Vagina (tissue), 2 donors: ENCODE data around the gene MICAL3. TPM values are rescaled to one million over a fixed set of nuclear protein-coding genes. Genes with fewer than 3 reads are reported as not detected.
A peak's percentile ranks its signal among the peaks of the same experiment; 100 is the strongest.
"Not testable (repeated sequence)": the region's sequence is repeated elsewhere in the genome, so short reads cannot be mapped to it uniquely, and the experiment has no call there.

Experiments used
- DNase-seq, 2 donors: peaks; one replicate each; pipeline ENCODE4 v3.0.0-alpha.2; 2017; ENCODE audit errors: extremely low spot score in 2 of 2
- H3K27ac ChIP-seq: fragments of 200-600 bp; sonication (generic); one replicate; pipeline ENCODE4 v1.5.1; 2019
- H3K27me3 ChIP-seq: fragments of 200-600 bp; sonication (generic); one replicate; pipeline ENCODE4 v1.5.1; 2019
- H3K36me3 ChIP-seq, 2 donors: fragments of 200-600 bp; sonication (generic); one replicate each; pipeline ENCODE4 v1.5.1; 2017 to 2019
- H3K4me1 ChIP-seq: fragments of 200-600 bp; sonication (generic); one replicate; pipeline ENCODE4 v1.5.1; 2019
- H3K4me3 ChIP-seq, 2 donors: fragments of 200-600 bp; sonication (generic); 1 replicate in 1 of 2; 2 replicates in 1 of 2; pipeline ENCODE4 v1.5.1; 2016 to 2019
- H3K9me3 ChIP-seq: fragments of 200-600 bp; sonication (generic); one replicate; pipeline ENCODE4 v1.5.1; 2019
- CTCF ChIP-seq, 3 experiments: fragments of 450-650 bp in 2 of 3; fragments of 200-600 bp in 1 of 3; sonication (generic) in 1 of 3; IDR thresholded peaks; one replicate each; pipeline ENCODE4 v1.5.1; 2017 to 2019; ENCODE audit warnings: antibody characterized with exemption in 3 of 3, mild to moderate bottlenecking in 2 of 3, moderate library complexity in 2 of 3
- POLR2A ChIP-seq, 2 donors: fragments of 450-650 bp; IDR thresholded peaks; one replicate each; pipeline ENCODE4 v1.6.1; 2017; ENCODE audit warnings: antibody characterized with exemption in 2 of 2, mild to moderate bottlenecking in 2 of 2, moderate library complexity in 2 of 2
- POLR2AphosphoS5 ChIP-seq, 2 donors: sonication (generic); formaldehyde crosslinking; IDR thresholded peaks; one replicate each; pipeline ENCODE4 v1.9.0; 2017; ENCODE audit warnings: antibody characterized with exemption in 2 of 2, mild to moderate bottlenecking in 2 of 2, low read depth in 1 of 2; ENCODE audit not compliant: insufficient read depth in 1 of 2
- intact Hi-C: fragments of 100-400 bp; cut with DNase I; formaldehyde crosslinking; loops from one replicate; pipeline ENCODE4 v1.15.1; 2023
- total RNA-seq: library from RNA; depleted of rRNA; stranded (reverse); fragments of >200 nt; gene quantifications from one replicate; pipeline ENCODE4 v1.2.3, GENCODE V29; 2016

Gene MICAL3
- total RNA-seq, 1 donor from 2014 or later: 35.1 TPM

- Histone ChIP-seq H3K27me3 (no peaks in the 10 kb centered on the region), H3K9me3 (no peaks in the 10 kb centered on the region), H3K36me3 (no peaks in the 10 kb centered on the region), H3K4me1 (peaks cover 11% of the 10 kb centered on the region), H3K4me3 (no peak overlapping the region), H3K27ac (peak overlapping the region; percentile 5)
- TF ChIP-seq POLR2AphosphoS5 (IDR thresholded peaks at IDR 0.05; ENCODE audit: insufficient read depth in 1 of 2, low read depth in 1 of 2): no peak
- TF ChIP-seq CTCF (IDR thresholded peaks at IDR 0.05): no peak
- TF ChIP-seq POLR2A (IDR thresholded peaks at IDR 0.05): no peak
- intact Hi-C loops: no loop called here
- DNase-seq: no peak
Observed at GRCh38 chr22:18048041-18048440, 23.7 kb upstream of the MICAL3 start.

GRCh38 chr22:18045794-18046193 lies 21.4 kb upstream of the MICAL3 start:
- Histone ChIP-seq H3K36me3 (no peaks in the 10 kb centered on the region), H3K27me3 (no peaks in the 10 kb centered on the region), H3K4me3 (no peak overlapping the region), H3K27ac (no peak overlapping the region), H3K4me1 (peaks cover 11% of the 10 kb centered on the region), H3K9me3 (no peaks in the 10 kb centered on the region)
- no peak for TF ChIP-seq POLR2AphosphoS5 (IDR thresholded peaks at IDR 0.05; ENCODE audit: insufficient read depth in 1 of 2, low read depth in 1 of 2)
- intact Hi-C loops: no loop called here
- DNase-seq: no peak

DNA sequence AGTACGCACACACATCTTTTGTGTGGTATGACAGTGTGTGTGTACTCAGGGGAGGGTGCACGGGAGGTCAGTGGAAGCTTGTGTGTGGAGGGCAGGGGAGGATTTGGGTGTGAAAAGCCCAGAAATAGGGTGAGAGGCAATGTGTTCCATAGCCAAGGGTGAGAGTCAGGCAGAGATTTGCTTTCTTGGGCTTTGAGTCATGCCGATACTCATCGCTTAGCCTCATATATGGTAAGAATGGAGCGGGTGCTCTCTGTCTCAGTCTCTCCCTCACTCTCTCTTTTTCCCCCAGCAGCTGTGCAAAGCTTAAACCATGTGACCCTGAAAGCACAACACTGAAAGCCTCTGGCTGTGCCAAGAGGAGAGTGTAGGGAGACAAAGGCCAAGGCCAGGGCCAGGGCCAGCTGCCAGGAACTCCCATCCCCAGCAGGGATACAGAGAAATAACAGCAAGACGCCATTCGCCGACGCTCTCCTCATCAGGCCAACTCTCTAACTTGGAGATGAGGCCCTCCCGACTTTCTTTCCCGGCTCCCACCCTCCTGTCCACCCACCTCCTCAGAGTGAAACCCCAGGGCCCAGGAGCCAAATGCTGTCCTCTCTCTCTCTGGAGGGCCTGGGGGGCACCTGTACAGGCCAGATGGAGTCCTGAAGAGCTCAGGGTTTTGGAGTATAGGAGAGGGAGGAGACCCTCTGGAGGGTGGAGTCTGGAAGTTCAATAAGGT lies 20.3 kb upstream of the MICAL3 start:
- no peak for DNase-seq
- no peak for TF ChIP-seq CTCF (IDR thresholded peaks at IDR 0.05)
- TF ChIP-seq POLR2AphosphoS5 (IDR thresholded peaks at IDR 0.05; ENCODE audit: insufficient read depth in 1 of 2, low read depth in 1 of 2): peak in 1 of 2 donors; percentile 42
- no peak for TF ChIP-seq POLR2A (IDR thresholded peaks at IDR 0.05)
- Histone ChIP-seq H3K4me1 (peaks cover 4% of the 10 kb centered on the region), H3K4me3 (no peak overlapping the region), H3K9me3 (no peaks in the 10 kb centered on the region), H3K27ac (peak overlapping the region; percentile 53), H3K36me3 (no peaks in the 10 kb centered on the region), H3K27me3 (no peaks in the 10 kb centered on the region)
- intact Hi-C loops: no loop called here

DNA sequence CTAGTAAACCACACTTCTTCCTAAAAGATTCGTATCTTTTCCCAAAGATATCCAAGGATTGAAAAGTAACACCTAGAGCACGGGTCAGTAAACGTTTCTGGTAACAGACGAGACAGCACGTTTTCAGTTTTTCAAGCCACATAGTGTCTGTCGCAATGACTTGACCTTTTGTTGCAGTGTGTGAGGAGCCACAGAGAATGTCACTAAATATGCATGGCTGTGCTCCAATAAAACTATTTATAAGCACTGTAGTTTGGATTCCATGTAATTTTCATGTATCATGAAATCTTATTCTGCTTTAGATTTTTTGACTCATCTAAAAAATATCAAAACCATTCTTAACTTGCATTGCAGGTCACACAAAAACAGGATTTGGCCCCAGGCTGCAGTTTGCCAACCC lies 18.3 kb upstream of the MICAL3 start:
- intact Hi-C loops: no loop called here
- no peaks in the 10 kb centered on the region for H3K36me3 ChIP-seq
- H3K9me3 ChIP-seq: no peaks in the 10 kb centered on the region
- H3K27ac ChIP-seq: no peak overlapping the region
- no peak for DNase-seq
- no peak overlapping the region for H3K4me3 ChIP-seq
- no peak for TF ChIP-seq CTCF (IDR thresholded peaks at IDR 0.05)
- TF ChIP-seq POLR2AphosphoS5 (IDR thresholded peaks at IDR 0.05; ENCODE audit: insufficient read depth in 1 of 2, low read depth in 1 of 2): no peak
- TF ChIP-seq POLR2A (IDR thresholded peaks at IDR 0.05): no peak
- H3K27me3 ChIP-seq: no peaks in the 10 kb centered on the region
- no peaks in the 10 kb centered on the region for H3K4me1 ChIP-seq

GRCh38 chr22:18040898-18041297 lies 16.5 kb upstream of the MICAL3 start:
- H3K36me3 ChIP-seq, H3K27me3 ChIP-seq, H3K9me3 ChIP-seq, H3K27ac ChIP-seq, intact Hi-C loops, H3K4me3 ChIP-seq, DNase-seq, H3K4me1 ChIP-seq: not testable (repeated sequence)

DNA sequence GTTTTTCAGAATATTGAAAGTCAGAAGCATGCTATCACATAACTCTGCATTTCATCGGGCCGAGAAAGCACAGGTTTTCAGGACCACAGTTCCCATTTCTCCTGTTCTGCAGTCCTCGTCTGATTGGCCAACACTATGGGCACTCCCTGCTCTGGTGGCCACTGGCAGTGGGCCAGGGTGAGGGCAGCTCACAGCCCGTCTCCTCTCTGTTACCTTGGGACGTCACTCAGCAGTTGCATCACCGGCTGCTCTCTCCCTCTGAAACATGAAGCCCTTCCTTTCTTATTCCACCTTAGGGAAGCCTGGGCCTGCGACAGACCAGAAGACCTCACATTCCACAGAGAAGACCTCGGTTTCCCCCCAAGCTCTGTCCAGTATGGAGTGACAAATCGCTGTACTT lies 11.4 kb upstream of the MICAL3 start:
- H3K9me3 ChIP-seq: no peaks in the 10 kb centered on the region
- TF ChIP-seq POLR2A (IDR thresholded peaks at IDR 0.05): no peak
- TF ChIP-seq POLR2AphosphoS5 (IDR thresholded peaks at IDR 0.05; ENCODE audit: insufficient read depth in 1 of 2, low read depth in 1 of 2): no peak
- no peak for TF ChIP-seq CTCF (IDR thresholded peaks at IDR 0.05)
- DNase-seq: no peak
- H3K27me3 ChIP-seq: no peaks in the 10 kb centered on the region
- H3K4me1 ChIP-seq: peaks cover 26% of the 10 kb centered on the region
- no peak overlapping the region for H3K27ac ChIP-seq
- intact Hi-C loops: no loop called here
- no peak overlapping the region for H3K4me3 ChIP-seq
- no peaks in the 10 kb centered on the region for H3K36me3 ChIP-seq
